K562 (cell line): Measurements from ENCODE around the gene PSMC3IP. TPM values are rescaled to one million over a fixed set of nuclear protein-coding genes. Genes with fewer than 3 reads are reported as not detected.

ENCODE experiments used
- ATAC-seq: fragments of 200-7000 bp; cut with Tn5 transposase; 3 replicates; pipeline ENCODE4 v1.9.1; 2020; ENCODE audit warnings: moderate library complexity
- BruUV-seq: library from RNA; stranded (reverse); fragments of 400-500 nt; replicated peaks from 2 replicates; lab custom pipeline; 2021; lab: Mats Ljungman, UMichigan
- CTCF ChIA-PET: fragments of 300-600 bp; formaldehyde crosslinking; extraction: SDS; loops from one replicate; lab custom pipeline; 2021; ENCODE audit warnings: low intra/inter-chr PET ratio; lab: Yijun Ruan, JAX
- POLR2A ChIA-PET: fragments of 300-600, 350-650 bp; sonication (Branson Sonifier 250); formaldehyde crosslinking; extraction: SDS; loops from one replicate; lab custom pipeline; 2021; ENCODE audit warnings: antibody characterized with exemption, inconsistent platforms; lab: Yijun Ruan, JAX
- DNase-seq, 4 experiments: peaks; one replicate each; pipeline versions ENCODE4 v3.0.0 to v3.0.0-alpha.2; 2011 to 2018; ENCODE audit warnings: low spot score in 3 of 4, mixed read lengths in 3 of 4; ENCODE audit errors: extremely low read depth in 1 of 4
- FAIRE-seq: peaks from 2 replicates; lab custom pipeline; 2011; peaks lifted over from hg19 to GRCh38; lab: Jason Lieb, UNC
- H2AFZ ChIP-seq: 2 replicates; pipeline ENCODE4 v1.6.0; 2011; ENCODE audit warnings: low read depth, low read length, control low read depth, inconsistent platforms
- H3K27ac ChIP-seq: fragments of 200-600 bp; 3 replicates; pipeline ENCODE4 v1.8.0; 2011; ENCODE audit warnings: low read depth, mild to moderate bottlenecking, control low read depth, inconsistent platforms, low read length, moderate library complexity, mixed read lengths; ENCODE audit errors: extremely low read depth
- H3K27me3 ChIP-seq, 2 experiments: fragments of 300-600 bp in 1 of 2; 2 replicates in 1 of 2; 3 replicates in 1 of 2; pipeline versions ENCODE4 v1.6.0 to v1.8.0; 2011; ENCODE audit warnings: inconsistent platforms in 2 of 2, low read length in 2 of 2, mild to moderate bottlenecking in 1 of 2, mixed read lengths in 1 of 2, moderate library complexity in 1 of 2; ENCODE audit not compliant: control insufficient read depth in 2 of 2, insufficient read depth in 2 of 2
- H3K36me3 ChIP-seq: fragments of 300-600 bp; 3 replicates; pipeline ENCODE4 v1.8.0; 2011; ENCODE audit warnings: mild to moderate bottlenecking, low read length, inconsistent platforms; ENCODE audit not compliant: control insufficient read depth, insufficient read depth
- H3K4me1 ChIP-seq, 2 experiments: fragments of 200-600 bp in 1 of 2; replicated peaks in 1 of 2; 2 replicates in 1 of 2; 3 replicates in 1 of 2; pipeline versions ENCODE4 v1.5.1 to v1.8.0; 2011; ENCODE audit warnings: inconsistent platforms in 2 of 2, low read length in 2 of 2, mild to moderate bottlenecking in 1 of 2, mixed read lengths in 1 of 2, moderate library complexity in 1 of 2; ENCODE audit not compliant: control insufficient read depth in 2 of 2, insufficient read depth in 2 of 2
- H3K4me2 ChIP-seq: 2 replicates; pipeline ENCODE4 v1.6.1; 2011; ENCODE audit warnings: low read length, control low read depth, inconsistent platforms, mixed read lengths; ENCODE audit not compliant: insufficient read depth
- H3K4me3 ChIP-seq: fragments of 200-600 bp; sonication (generic), shearing (Covaris generic); 2 replicates; pipeline ENCODE4 v1.5.1; 2016; ENCODE audit warnings: control low read depth, inconsistent platforms
- H3K79me2 ChIP-seq: fragments of 200-600 bp; 3 replicates; pipeline ENCODE4 v1.8.0; 2011; ENCODE audit warnings: low read length, inconsistent platforms; ENCODE audit not compliant: control insufficient read depth, insufficient read depth
- H3K9ac ChIP-seq, 2 experiments: 2 replicates each; pipeline versions ENCODE4 v1.6.0 to v1.6.1; 2011; ENCODE audit warnings: low read depth in 2 of 2, low read length in 2 of 2, control low read depth in 1 of 2, inconsistent platforms in 1 of 2, mild to moderate bottlenecking in 1 of 2, mixed read lengths in 1 of 2; ENCODE audit not compliant: insufficient read depth in 1 of 2
- H3K9me1 ChIP-seq: one replicate; pipeline ENCODE4 v1.6.0; 2011; ENCODE audit warnings: inconsistent platforms, mild to moderate bottlenecking, low read length, moderate library complexity; ENCODE audit not compliant: control insufficient read depth, insufficient read depth
- H3K9me3 ChIP-seq: replicated peaks from 2 replicates; pipeline ENCODE4 v1.5.1; 2011; ENCODE audit warnings: low read depth, low read length, inconsistent platforms; ENCODE audit not compliant: control insufficient read depth, insufficient read depth
- H4K20me1 ChIP-seq: replicated peaks from 2 replicates; pipeline ENCODE4 v1.6.1; 2011; ENCODE audit warnings: low read length, inconsistent platforms, mixed read lengths; ENCODE audit not compliant: control insufficient read depth, insufficient read depth
- POLR2A ChIP-seq: fragments of 450-650 bp; conservative IDR thresholded peaks from 2 replicates; pipeline ENCODE4 v1.6.1; 2016
- RBFOX2 ChIP-seq: fragments of 200-400 bp; formaldehyde crosslinking; IDR thresholded peaks from 2 replicates; pipeline ENCODE4 v1.6.1; 2017; ENCODE audit warnings: low read depth, mild to moderate bottlenecking, low read length, moderate library complexity
- WGBS: fragments of 100-300 bp; shearing (Covaris generic); methylation state at CpG from one replicate; pipeline ENCODE4 v1.1.6; 2016; ENCODE audit warnings: low coverage, mixed read lengths; ENCODE audit not compliant: insufficient coverage; ENCODE audit errors: missing lambda C conversion rate; 5-methylcytosine and 5-hydroxymethylcytosine counted together
- in situ Hi-C: fragments of 300-500 bp; cut with MboI; formaldehyde crosslinking; loops from 4 replicates; pipeline ENCODE4 v1.15.0; 2018; ENCODE audit warnings: inconsistent platforms, mixed read lengths
- intact Hi-C: fragments of 100-400 bp; cut with micrococcal nuclease; formaldehyde crosslinking; loops from 2 replicates; pipeline ENCODE4 v1.14.2; 2022
- polyA plus RNA-seq, 8 experiments: library from polyadenylated mRNA; depleted of rRNA in 4 of 8; stranded (reverse) in 5 of 8; unstranded in 3 of 8; fragments of >200 nt; fragmentation: Nextera tagmentation in 2 of 8; fragmentation: Illumina TruSeq in 1 of 8; extraction: Ambion mirVana in 2 of 8; extraction: Trizol in 1 of 8; gene quantifications; 2 replicates each; pipeline versions ENCODE4 v1.2.1 to v1.2.3, GENCODE V29; 2011 to 2014; ENCODE audit warnings: inconsistent platforms in 1 of 8, missing spikeins in 1 of 8
- total RNA-seq, 7 experiments: library from RNA; depleted of rRNA in 6 of 7; stranded (reverse); fragments of >200 nt in 6 of 7; fragmentation: Illumina TruSeq in 2 of 7; extraction: Trizol in 2 of 7; gene quantifications; 2 replicates each; pipeline versions ENCODE4 v1.2.1 to v1.2.3, GENCODE V29; 2011 to 2021; ENCODE audit warnings: low replicate concordance in 1 of 7
- TF ChIP-seq, protein P1 (sequence below): fragments of 450-650 bp; IDR thresholded peaks from 2 replicates; pipeline ENCODE4 v1.6.1; 2016; ENCODE audit warnings: low read depth, mild to moderate bottlenecking, moderate library complexity

Gene PSMC3IP
- total and polyA plus RNA-seq, 9 of the 15 experiments (the other 6 are each of a cell fraction or from before 2014, with no cell fraction given) = 13.8 to 65.6 (median 32.8) TPM

DNA sequence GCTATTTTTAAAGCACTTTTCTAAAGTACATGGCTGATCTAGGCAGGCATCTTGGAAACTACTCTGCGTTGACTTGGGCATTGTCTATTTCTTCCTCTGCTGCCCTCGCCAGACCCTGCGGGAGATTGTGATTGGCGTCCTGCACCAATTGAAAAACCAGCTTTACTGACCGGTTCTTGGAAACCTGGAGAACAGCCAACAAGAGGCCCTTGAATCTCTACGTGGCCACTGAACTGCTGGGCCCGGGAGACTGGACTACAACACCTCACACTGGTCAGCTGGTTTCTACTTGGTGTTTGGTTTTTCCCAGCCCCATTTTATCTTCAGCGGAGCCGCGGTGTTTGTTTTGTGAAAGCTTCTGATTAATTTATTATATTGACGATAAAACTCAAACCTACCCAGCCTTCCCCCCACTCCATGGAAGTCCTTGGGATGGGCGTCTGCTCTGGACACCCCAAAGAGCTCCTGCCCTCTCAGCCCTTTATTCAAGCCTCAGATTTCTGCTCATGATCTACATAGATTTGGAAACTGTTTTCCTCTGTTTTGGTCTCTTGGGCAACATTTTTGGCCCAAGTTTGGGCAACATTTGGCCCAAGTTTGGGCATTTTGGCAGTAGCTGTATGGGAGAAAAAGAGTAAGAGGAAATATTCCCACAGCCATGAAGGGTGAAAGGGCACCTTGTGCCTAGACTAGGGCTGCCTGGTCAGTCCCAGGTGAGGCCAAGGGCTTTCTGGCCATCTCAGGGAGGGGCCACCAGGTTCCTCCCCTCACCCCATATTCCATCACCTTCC is 5.9 kb downstream of the PSMC3IP start:
- no peak for DNase-seq
- peaks cover 84% of the 10 kb centered on the region for H3K79me2 ChIP-seq
- BruUV-seq = no TSS peak
- no peaks in the 10 kb centered on the region for H3K9me1 ChIP-seq
- intact Hi-C loops = no loop called here
- ATAC-seq = no peak
- no peak overlapping the region for H2AFZ ChIP-seq
- peaks cover 83% of the 10 kb centered on the region for H3K36me3 ChIP-seq
- H3K9ac ChIP-seq = peak overlapping the region in 1 of 2 experiments; percentile 83; a peak in 1 of 4 replicates
- H3K9me3 ChIP-seq = no peaks in the 10 kb centered on the region
- no peak overlapping the region for H3K4me3 ChIP-seq
- WGBS = 64% methylated on average over 11 of the region's 12 CpGs
- no peak overlapping the region for H3K4me2 ChIP-seq
- ChIA-PET POLR2A (interaction anchor here (0.7 kb wide), 1 partner anchor 178 kb away, joined by 3 read pairs; no protein-coding TSS in a partner anchor), CTCF (no interaction called here)
- TF ChIP-seq POLR2A = 0 out of 2 replicates have a peak, but pooled peaks have one; percentile 44
- TF ChIP-seq, protein P1, sequence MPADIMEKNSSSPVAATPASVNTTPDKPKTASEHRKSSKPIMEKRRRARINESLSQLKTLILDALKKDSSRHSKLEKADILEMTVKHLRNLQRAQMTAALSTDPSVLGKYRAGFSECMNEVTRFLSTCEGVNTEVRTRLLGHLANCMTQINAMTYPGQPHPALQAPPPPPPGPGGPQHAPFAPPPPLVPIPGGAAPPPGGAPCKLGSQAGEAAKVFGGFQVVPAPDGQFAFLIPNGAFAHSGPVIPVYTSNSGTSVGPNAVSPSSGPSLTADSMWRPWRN = no peak
- TF ChIP-seq RBFOX2 = peak; percentile 28; the same call in 1 of the 2 replicates
- no peak for FAIRE-seq
- no peaks in the 10 kb centered on the region; the same call in 1 of the 2 replicates for H4K20me1 ChIP-seq
- in situ Hi-C loops = no loop called here
- peaks cover 35 to 39% of the 10 kb centered on the region in 2 experiments; a peak in 4 of 5 replicates for H3K4me1 ChIP-seq
- no peaks in the 10 kb centered on the region for H3K27me3 ChIP-seq
- peak overlapping the region; percentile 13; the same call in 2 of the 3 replicates for H3K27ac ChIP-seq
